ENCODE data around the gene CDC26.
A peak's percentile ranks its signal among the peaks of the same experiment; 100 is the strongest.
"Not testable (repeated sequence)": the region's sequence is repeated elsewhere in the genome, so short reads cannot be mapped to it uniquely, and the experiment has no call there.

CDC26 gene

GRCh38 chr9:113296796-113297558, 21.6 kb upstream of the CDC26 start:
- no peak for DNase-seq
- in situ Hi-C loops (cut with MboI; ENCODE audit: low pct_unique_long_range_greater_than_20kb, low sequenced_read_pairs): no loop called here

GRCh38 chr9:113296247-113296646, 20.9 kb upstream of the CDC26 start:
- DNase-seq: not testable (repeated sequence)

DNA sequence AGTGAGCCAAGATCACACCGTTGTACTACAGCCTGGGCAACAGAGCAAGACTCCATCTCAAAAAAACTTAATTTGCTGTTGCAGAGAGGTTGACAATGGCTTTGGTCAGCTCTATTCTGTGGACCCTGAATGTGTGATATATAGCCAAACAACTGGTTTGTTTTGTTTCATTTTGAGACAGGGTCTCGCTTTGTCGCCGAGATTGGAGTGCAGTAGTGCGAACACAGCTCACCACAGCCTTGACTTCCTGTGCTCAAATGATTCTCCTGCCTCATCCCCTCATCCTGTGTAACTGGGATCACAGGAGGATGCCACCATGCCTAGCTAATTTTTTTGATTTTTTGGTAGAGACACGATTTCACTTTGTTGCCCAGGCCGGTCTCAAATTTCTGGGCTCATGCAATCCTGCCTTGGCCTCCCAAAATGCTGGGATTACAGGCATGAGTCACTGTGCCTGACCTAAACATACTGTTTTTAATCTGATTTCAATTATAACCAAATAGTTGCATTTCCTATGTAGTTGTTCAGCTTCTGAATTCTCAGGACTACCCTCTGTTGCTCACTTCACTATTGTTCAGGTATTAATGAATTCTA, 18.0 kb upstream of the CDC26 start:
- in situ Hi-C loops (cut with MboI; ENCODE audit: low pct_unique_long_range_greater_than_20kb, low sequenced_read_pairs): no loop called here
- DNase-seq: no peak

More at GRCh38 chr9:113296247-113296646, 20.9 kb upstream of the CDC26 start:
- in situ Hi-C loops (cut with MboI; ENCODE audit: low pct_unique_long_range_greater_than_20kb, low sequenced_read_pairs): not testable (repeated sequence)

- in situ Hi-C loops (cut with MboI; ENCODE audit: low pct_unique_long_range_greater_than_20kb, low sequenced_read_pairs): no loop called here
- no peak for DNase-seq
Observed at GRCh38 chr9:113290052-113290607, 14.8 kb upstream of the CDC26 start.

- no peak for DNase-seq
- in situ Hi-C loops (cut with MboI; ENCODE audit: low pct_unique_long_range_greater_than_20kb, low sequenced_read_pairs): no loop called here
Observed at GRCh38 chr9:113289091-113289490, 13.7 kb upstream of the CDC26 start.

DNA sequence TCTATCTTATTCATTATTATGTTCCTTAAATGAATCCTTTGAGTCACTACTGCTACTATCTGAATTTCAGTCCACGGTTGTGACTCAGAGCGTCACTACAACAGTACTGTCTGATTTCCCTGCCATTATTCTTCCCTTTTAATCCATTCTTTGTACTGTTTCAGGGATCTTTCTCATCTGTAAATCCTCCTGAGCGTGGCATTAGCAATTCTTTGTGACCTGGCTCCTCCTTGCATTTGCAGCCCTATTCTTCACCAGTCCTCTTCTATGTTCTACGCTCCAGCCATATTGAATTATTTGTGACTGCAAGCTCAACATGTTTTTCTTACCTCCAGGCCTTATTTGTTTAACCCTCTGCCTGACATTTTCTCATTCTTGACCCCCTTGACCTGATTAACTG, 6.0 kb upstream of the CDC26 start:
- in situ Hi-C loops (cut with MboI; ENCODE audit: low pct_unique_long_range_greater_than_20kb, low sequenced_read_pairs): no loop called here
- DNase-seq: no peak

GRCh38 chr9:113278840-113279239, 3.5 kb upstream of the CDC26 start:
- in situ Hi-C loops (cut with MboI; ENCODE audit: low pct_unique_long_range_greater_than_20kb, low sequenced_read_pairs): no loop called here
- DNase-seq: no peak

DNA sequence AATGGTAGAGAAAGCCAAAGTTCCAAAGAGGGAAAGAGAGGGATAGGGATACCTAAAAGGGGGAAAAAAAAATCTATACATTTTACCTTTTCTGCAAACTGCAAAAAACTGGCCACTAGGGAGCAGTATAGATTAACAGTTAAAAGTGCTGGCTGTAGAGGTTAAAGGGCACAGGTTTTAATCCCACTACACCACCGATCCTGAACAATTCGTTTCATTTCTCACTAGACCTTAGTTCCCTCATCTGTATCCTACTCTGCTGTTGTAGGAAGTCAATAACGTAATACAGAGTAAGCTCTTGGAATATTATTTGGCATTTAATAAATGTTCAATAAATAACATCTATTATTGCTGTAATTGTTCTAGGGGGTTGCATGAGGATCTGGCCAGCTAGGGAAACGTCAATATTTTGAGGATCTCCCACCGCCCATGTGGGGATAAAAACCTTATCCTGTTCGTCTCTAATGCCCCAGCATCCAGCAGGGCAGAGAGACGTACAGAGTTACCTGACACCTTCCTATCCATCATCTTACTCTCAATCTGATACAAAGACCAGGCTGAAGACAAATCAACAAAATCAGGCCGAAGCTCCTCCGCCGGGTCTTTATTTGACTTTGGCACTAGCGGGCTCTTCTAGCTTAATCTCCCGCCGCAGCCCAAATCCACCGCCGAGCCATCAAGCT, 757 bp downstream of the CDC26 start:
- peak; percentile 81 for DNase-seq
- in situ Hi-C loops (cut with MboI; ENCODE audit: low pct_unique_long_range_greater_than_20kb, low sequenced_read_pairs): no loop called here

DNA sequence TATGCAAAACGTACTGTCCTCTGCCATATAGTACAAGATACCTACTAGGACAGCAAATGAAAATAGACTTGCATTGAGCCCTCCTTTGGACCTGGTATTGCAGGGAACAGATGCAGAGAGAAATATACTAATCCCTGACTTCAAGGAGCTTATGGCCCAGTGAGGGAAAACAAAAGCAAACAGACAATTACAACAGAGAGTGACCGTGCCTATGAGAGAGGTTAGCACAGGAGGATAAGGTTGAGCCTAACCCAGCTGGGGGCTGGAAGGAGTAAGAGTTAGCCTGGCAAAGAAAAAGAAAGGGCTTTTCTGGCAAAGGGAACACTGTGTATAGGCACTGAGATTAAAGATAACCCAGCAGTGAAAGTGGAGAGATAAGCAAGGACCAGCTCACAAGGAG, 5.5 kb downstream of the CDC26 start:
- in situ Hi-C loops (cut with MboI; ENCODE audit: low pct_unique_long_range_greater_than_20kb, low sequenced_read_pairs): no loop called here
- DNase-seq: no peak

DNA sequence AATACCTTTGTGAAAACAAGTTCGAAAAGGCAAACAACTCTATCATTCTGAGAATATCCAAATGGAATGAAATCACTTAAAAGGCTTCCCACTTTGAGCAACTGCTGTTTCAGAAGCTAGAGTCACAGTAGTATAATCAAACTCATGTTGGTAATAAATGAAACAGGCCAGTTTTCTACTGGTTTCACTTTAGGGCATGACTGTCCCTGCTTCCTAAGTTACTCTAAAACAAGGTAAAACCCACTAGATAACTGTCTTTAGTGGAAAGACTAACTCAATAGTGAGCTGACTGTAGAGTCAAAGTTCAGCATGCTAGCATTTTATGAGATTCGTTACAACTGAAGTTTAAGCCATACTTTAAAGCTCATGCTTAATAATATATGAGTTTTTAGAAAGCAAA, 6.0 kb downstream of the CDC26 start:
- DNase-seq: no peak
- in situ Hi-C loops (cut with MboI; ENCODE audit: low pct_unique_long_range_greater_than_20kb, low sequenced_read_pairs): no loop called here

- in situ Hi-C loops (cut with MboI; ENCODE audit: low pct_unique_long_range_greater_than_20kb, low sequenced_read_pairs): no loop called here
- no peak for DNase-seq
Observed at GRCh38 chr9:113267911-113268566, 7.3 kb downstream of the CDC26 start.

GRCh38 chr9:113266174-113266573, 9.2 kb downstream of the CDC26 start:
- in situ Hi-C loops (cut with MboI; ENCODE audit: low pct_unique_long_range_greater_than_20kb, low sequenced_read_pairs): no loop called here
- DNase-seq: no peak

DNA sequence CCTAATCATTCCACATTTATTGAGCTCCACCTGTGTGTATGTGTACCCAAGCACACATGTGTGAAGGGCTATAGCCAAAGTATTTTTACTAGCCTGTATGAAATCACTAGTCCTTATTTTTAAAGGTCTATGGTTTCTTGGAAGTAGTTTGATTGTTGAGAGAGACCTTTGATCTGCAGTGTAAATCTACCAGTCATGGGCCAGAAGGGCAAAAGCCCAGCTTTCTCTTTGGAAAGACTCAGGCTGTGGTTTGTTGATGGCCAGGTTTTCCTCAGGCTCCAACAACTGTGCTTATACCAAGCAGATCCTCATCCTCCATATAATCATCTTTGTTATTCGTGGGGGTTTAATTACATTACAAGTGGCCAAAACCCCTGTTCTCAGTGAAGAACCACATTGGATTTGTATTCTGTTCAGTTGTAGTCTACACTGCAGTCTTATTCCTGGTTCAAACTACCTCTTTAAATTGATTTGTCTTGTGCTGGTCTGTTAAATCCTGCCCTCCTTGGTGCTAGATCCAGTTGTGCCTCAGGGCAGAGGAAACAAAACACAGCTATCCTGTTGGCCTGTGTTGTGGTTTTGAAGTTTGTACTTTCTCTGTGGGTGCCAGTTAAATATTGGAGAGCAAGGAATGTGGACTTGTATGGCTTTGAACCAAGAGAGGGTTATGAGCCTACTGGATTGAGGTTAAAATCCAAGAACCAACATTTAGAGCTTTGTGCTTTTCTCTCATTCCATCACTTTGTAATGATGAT, 13.3 kb downstream of the CDC26 start:
- in situ Hi-C loops (cut with MboI; ENCODE audit: low pct_unique_long_range_greater_than_20kb, low sequenced_read_pairs): no loop called here

GRCh38 chr9:113258282-113258681, 17.1 kb downstream of the CDC26 start:
- in situ Hi-C loops (cut with MboI; ENCODE audit: low pct_unique_long_range_greater_than_20kb, low sequenced_read_pairs): no loop called here

More for the DNA sequence above, 13.3 kb downstream of the CDC26 start:
- DNase-seq: no peak

DNA sequence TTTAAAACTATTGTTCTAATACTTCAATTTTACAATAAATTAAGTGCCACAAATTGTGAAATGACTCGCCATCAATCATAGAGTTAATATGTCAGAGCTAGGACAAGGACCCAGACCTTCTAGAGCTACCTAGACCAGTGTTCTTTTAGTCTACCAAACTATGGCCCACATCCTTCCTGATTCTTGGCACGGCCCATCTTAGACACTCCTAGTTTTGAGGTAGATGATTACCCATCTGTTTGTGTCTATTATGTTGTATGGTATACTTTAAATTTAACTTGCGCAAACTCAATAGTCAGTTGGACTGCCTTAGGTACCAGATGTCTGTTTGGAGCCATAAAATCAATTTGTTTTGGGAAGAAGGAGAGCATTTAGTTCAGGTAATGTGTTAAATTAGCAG, 17.5 kb downstream of the CDC26 start:
- no peak for DNase-seq
- in situ Hi-C loops (cut with MboI; ENCODE audit: low pct_unique_long_range_greater_than_20kb, low sequenced_read_pairs): no loop called here

More at GRCh38 chr9:113258282-113258681, 17.1 kb downstream of the CDC26 start:
- DNase-seq: no peak

DNA sequence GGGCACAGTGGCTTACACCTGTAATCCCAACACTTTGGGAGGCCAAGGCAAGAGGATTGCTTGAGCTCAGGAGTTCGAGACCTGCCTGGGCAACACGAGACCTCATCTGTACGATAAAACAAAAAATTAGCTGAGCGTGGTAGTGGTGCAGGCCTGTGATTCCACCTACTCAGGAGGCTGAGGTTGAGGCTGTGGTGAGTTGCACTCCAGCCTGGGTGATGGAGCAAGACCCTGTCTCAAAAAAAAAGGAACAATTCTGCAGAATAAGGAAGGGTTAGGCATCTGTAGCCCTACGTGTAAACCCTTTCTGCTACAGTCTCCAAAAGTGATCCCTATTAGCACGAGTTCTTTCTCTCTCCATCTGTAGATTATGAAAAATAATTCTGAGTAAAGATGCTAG, 19.9 kb downstream of the CDC26 start:
- in situ Hi-C loops (cut with MboI; ENCODE audit: low pct_unique_long_range_greater_than_20kb, low sequenced_read_pairs): no loop called here
- DNase-seq: no peak

DNA sequence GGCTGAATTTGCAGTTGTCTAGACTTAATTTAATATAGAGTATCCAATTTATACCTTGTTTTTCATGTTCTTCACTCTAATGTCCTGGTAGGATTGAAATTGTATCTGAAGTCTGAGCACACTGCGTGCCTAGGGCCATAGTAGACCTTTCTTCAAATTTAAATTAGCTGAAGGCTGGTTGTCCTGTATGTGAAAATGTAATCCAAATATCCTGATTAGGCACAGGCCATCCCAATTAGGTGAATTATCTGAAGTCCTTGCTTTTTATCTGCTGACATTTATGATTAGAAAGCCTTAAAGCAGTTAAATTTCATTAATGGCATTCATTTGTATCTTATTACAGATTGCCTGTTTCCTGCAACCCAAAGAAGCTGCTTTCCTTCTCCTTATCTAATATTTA, 20.4 kb downstream of the CDC26 start:
- in situ Hi-C loops (cut with MboI; ENCODE audit: low pct_unique_long_range_greater_than_20kb, low sequenced_read_pairs): no loop called here
- no peak for DNase-seq

DNA sequence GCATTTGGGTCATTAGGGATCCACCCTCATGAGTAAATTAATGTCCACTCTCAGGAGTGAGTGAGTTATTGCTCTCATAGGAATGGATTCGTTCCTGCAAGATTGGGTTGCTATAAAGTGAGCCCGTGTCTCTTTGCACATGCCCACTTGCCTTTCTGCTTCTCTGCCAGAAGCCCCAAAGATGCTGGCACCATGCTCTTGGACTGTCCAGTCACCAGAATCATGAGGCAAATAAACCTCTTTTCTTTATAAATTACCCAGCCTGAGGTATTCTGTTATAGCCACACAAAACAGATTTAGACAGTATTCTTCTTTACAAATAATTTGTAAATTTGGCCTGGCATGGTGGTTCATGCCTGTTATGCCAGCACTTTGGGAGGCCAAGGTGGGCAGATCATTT, 24.6 kb downstream of the CDC26 start:
- in situ Hi-C loops (cut with MboI; ENCODE audit: low pct_unique_long_range_greater_than_20kb, low sequenced_read_pairs): no loop called here
- DNase-seq: no peak

GRCh38 chr9:113249661-113250060, 25.7 kb downstream of the CDC26 start:
- DNase-seq; in situ Hi-C loops (cut with MboI; ENCODE audit: low pct_unique_long_range_greater_than_20kb, low sequenced_read_pairs): not testable (repeated sequence)
